Skeletal muscle tissue (tissue), 4 donors: ENCODE measurements around the gene VASH2. TPM values are rescaled to one million over a fixed set of nuclear protein-coding genes. Genes with fewer than 3 reads are reported as not detected.

Source experiments
- H3K27ac ChIP-seq: one replicate; pipeline ENCODE4 v1.7.0; 2013; ENCODE audit warnings: mild to moderate bottlenecking, low read depth, low read length, inconsistent platforms
- H3K27me3 ChIP-seq, 3 donors: one replicate each; pipeline ENCODE4 v1.7.0; 2013; ENCODE audit warnings: low read length in 3 of 3; ENCODE audit not compliant: control insufficient read depth in 3 of 3, insufficient read depth in 3 of 3
- H3K36me3 ChIP-seq, 3 donors: one replicate each; pipeline ENCODE4 v1.7.0; 2013; ENCODE audit warnings: low read length in 3 of 3; ENCODE audit not compliant: control insufficient read depth in 3 of 3, insufficient read depth in 3 of 3
- H3K4me1 ChIP-seq, 3 donors: one replicate each; pipeline ENCODE4 v1.7.0; 2013; ENCODE audit warnings: low read length in 3 of 3, mild to moderate bottlenecking in 3 of 3; ENCODE audit not compliant: control insufficient read depth in 3 of 3, insufficient read depth in 3 of 3
- H3K4me3 ChIP-seq, 3 donors: one replicate each; pipeline ENCODE4 v1.7.0; 2013; ENCODE audit warnings: low read length in 3 of 3
- H3K9ac ChIP-seq, 3 donors: one replicate each; pipeline ENCODE4 v1.7.0; 2013; ENCODE audit warnings: low read length in 3 of 3, mild to moderate bottlenecking in 3 of 3, moderate library complexity in 2 of 3, low read depth in 1 of 3
- H3K9me3 ChIP-seq, 3 donors: one replicate each; pipeline ENCODE4 v1.7.0; 2013; ENCODE audit warnings: low read length in 3 of 3; ENCODE audit not compliant: control insufficient read depth in 3 of 3
- total RNA-seq: library from RNA; depleted of rRNA; stranded (reverse); fragments of >200 nt; gene quantifications from one replicate; pipeline ENCODE4 v1.2.3, GENCODE V29; 2014
- donor health status: Osteomylitis.

VASH2 gene
- total RNA-seq, 1 donor from 2014 or later = 11.5 TPM

GRCh38 chr1:212944229-212944901, 6.0 kb upstream of the VASH2 start:
- Histone ChIP-seq H3K27me3 (peaks cover 0 to 4% (median 3%) of the 10 kb centered on the region in 3 donors), H3K9me3 (no peaks in the 10 kb centered on the region), H3K4me1 (no peaks in the 10 kb centered on the region)

DNA sequence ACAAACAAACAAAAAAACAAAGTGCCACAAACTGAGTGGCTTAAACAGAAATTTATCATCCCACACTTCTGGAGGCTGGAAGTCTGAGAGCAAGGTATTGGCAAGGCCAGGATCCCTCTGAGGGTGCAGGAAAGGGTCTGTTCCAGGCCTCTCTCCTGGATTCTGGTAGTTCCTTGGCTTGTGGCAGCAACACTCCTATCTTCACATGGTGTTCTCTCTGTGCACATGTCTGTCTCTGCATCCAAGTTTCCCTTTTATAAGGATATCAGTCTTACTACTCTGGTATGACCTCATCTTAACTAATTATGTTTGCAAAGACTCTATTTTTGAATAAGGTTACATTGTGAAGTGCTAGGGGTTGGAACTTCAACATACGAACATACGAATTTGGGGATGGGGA, 5.3 kb upstream of the VASH2 start:
- Histone ChIP-seq H3K27ac (no peak overlapping the region), H3K27me3 (peaks cover 0 to 9% (median 8%) of the 10 kb centered on the region in 3 donors), H3K9ac (no peak overlapping the region), H3K4me3 (no peak overlapping the region), H3K4me1 (peaks cover 2 to 4% (median 4%) of the 10 kb centered on the region in 3 donors), H3K9me3 (no peaks in the 10 kb centered on the region), H3K36me3 (no peaks in the 10 kb centered on the region)

More at GRCh38 chr1:212944229-212944901, 6.0 kb upstream of the VASH2 start:
- Histone ChIP-seq H3K9ac (no peak overlapping the region), H3K4me3 (no peak overlapping the region), H3K36me3 (no peaks in the 10 kb centered on the region), H3K27ac (no peak overlapping the region)

DNA sequence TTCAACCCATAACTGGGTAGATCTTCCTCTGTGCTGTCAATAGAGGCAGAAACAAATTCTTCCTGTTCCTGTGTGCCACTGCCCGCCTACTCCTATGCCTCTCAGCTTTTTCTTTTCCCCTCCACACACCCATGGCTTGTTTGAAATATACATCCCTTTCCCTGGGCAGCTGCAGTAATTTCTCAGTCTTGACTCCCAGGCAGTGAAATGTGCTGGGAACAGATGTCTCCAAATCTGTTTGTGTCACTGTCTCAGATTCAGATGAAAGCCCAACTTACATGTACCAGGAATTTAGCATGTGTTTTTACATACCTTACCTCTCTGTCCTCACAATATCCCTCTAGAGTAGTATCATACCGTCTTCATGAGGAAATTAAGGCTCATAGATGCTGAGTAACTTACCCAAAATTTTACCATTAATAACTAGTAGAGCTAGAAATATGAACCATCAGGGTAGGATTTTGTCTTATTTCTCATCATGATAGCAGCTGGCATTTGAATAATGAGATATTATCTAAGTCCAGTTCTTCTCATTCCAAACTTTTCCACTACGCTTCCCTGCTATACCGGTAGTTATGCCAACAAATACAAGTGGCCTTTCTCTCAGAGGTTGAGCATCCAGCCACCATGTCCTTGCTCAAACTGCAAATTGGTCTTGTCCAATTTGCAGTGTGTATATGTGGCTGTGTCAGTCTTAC, 4.7 kb upstream of the VASH2 start:
- H3K27me3 ChIP-seq = peaks cover 0 to 12% (median 8%) of the 10 kb centered on the region in 3 donors
- no peaks in the 10 kb centered on the region for H3K9me3 ChIP-seq
- peaks cover 4 to 6% (median 6%) of the 10 kb centered on the region in 3 donors for H3K4me1 ChIP-seq
- no peak overlapping the region for H3K27ac ChIP-seq
- no peaks in the 10 kb centered on the region for H3K36me3 ChIP-seq
- no peak overlapping the region for H3K9ac ChIP-seq
- H3K4me3 ChIP-seq = no peak overlapping the region

GRCh38 chr1:212946872-212947271, 3.5 kb upstream of the VASH2 start:
- Histone ChIP-seq H3K9ac (no peak overlapping the region), H3K4me1 (peaks cover 11 to 17% (median 14%) of the 10 kb centered on the region in 3 donors), H3K4me3 (no peak overlapping the region), H3K36me3 (no peaks in the 10 kb centered on the region), H3K9me3 (no peaks in the 10 kb centered on the region), H3K27ac (no peak overlapping the region), H3K27me3 (peaks cover 0 to 19% (median 14%) of the 10 kb centered on the region in 3 donors)

GRCh38 chr1:212949771-212950170, 570 bp upstream of the VASH2 start:
- H3K9ac ChIP-seq = peak overlapping the region in 2 of 3 donors; percentile 57 to 70
- peaks cover 0 to 19% (median 14%) of the 10 kb centered on the region in 3 donors for H3K27me3 ChIP-seq
- H3K36me3 ChIP-seq = no peaks in the 10 kb centered on the region
- no peak overlapping the region for H3K27ac ChIP-seq
- peak overlapping the region; percentile 71 to 80 (median 73) for H3K4me3 ChIP-seq
- peaks cover 23 to 25% (median 25%) of the 10 kb centered on the region in 3 donors for H3K4me1 ChIP-seq
- no peaks in the 10 kb centered on the region for H3K9me3 ChIP-seq

DNA sequence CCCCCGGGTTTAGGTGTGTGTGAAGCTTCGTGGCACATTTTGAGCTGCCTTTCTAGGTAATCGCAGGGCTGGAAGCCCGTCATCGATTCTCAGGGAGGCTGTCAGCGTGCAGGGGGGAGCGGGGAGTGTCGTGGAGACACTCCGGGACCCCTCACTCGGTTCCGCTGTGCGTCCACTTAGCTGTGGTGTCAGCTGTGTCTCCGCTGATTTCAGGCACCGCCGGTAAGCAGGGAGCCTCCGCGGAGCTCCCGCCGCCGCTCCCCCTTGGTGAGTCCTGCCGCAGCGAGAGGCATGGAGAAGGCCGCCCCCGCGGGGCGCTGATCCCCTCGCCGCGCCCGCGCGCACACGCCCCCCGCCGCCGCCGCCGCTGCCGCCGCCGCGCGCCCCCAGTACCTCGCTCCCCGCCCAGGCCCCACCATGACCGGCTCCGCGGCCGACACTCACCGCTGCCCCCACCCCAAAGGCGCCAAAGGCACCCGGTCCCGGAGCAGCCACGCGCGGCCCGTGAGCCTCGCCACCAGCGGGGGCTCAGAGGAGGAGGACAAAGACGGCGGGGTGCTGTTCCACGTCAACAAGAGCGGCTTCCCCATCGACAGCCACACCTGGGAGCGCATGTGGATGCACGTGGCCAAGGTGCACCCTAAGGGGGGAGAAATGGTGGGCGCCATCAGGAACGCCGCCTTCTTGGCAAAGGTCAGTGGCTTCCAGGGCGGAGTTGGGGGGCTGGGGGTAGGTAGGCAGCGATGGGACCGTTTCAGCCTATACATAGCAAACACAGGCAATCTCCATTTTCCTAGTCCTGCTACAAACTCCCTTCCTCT, 995 bp downstream of the VASH2 start:
- Histone ChIP-seq H3K27ac (no peak overlapping the region), H3K4me3 (peak overlapping the region; percentile 71 to 80 (median 73)), H3K9ac (peak overlapping the region in 2 of 3 donors; percentile 53 to 70), H3K4me1 (peaks cover 23 to 25% (median 25%) of the 10 kb centered on the region in 3 donors), H3K27me3 (peaks cover 0 to 19% (median 14%) of the 10 kb centered on the region in 3 donors), H3K36me3 (no peaks in the 10 kb centered on the region), H3K9me3 (no peaks in the 10 kb centered on the region)

DNA sequence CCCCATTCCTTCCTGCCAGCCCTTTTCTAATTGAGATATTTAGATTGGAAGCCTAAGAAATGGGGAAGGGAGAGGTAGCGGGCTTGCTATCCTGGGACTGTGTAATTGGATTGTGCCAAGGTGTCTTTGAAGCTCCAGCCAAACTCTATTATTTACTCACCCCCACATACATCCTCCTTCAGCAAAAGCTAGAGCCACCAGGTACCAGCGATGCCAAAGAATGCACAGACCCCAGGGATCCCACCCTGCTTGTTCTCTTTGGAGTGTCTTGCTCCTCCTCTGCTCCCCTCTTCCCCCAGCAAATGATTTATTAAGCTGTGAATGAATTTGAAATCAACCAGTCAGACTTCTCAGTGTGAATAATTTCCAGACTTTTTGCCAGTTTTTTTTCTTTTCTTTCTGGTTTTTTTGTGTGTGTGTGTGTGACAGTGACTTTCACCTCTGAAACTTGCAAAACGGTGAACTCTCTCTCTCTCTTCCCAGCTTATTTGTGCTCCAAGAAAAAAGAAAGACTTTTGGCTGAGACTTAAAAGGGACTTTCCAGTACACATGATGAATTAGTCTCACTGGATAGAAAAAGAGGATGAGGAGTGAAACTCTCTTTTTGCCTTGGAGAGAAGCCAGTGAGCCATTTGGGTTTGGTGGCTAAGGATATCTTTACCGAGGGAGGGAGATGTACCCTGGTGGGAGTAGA, 1.8 kb downstream of the VASH2 start:
- Histone ChIP-seq H3K9me3 (no peaks in the 10 kb centered on the region), H3K27ac (no peak overlapping the region), H3K27me3 (peaks cover 0 to 19% (median 14%) of the 10 kb centered on the region in 3 donors), H3K4me1 (peaks cover 23 to 25% (median 25%) of the 10 kb centered on the region in 3 donors), H3K36me3 (no peaks in the 10 kb centered on the region), H3K9ac (peak overlapping the region in 1 of 3 donors; percentile 10), H3K4me3 (peak overlapping the region in 2 of 3 donors; percentile 41 to 44)

GRCh38 chr1:212952641-212952976, 2.3 kb downstream of the VASH2 start:
- Histone ChIP-seq H3K36me3 (no peaks in the 10 kb centered on the region), H3K27ac (no peak overlapping the region), H3K4me1 (peaks cover 23 to 25% (median 25%) of the 10 kb centered on the region in 3 donors), H3K9ac (peak overlapping the region in 2 of 3 donors; percentile 10 to 15), H3K27me3 (peaks cover 0 to 19% (median 14%) of the 10 kb centered on the region in 3 donors), H3K4me3 (no peak overlapping the region), H3K9me3 (no peaks in the 10 kb centered on the region)

DNA sequence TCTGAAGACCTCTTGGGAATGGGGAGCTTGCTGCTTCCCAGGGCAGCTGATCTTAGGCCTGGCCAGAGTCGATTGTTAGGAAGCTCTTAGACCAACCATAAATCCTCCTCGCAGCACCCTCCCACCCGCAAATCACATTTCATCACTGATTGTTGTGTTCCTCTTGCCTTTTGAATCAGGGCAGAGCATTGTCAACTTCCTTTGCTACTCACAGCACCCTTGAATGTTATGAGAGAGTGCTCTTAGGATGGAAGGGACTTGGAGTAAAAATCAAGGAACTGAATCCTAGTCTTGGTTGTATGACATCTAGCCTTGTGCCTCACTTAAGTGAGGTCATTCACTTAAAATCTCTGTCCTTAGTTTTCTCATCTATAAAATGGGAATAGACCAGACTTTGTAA, 3.0 kb downstream of the VASH2 start:
- H3K36me3 ChIP-seq = no peaks in the 10 kb centered on the region
- no peak overlapping the region for H3K9ac ChIP-seq
- no peak overlapping the region for H3K27ac ChIP-seq
- H3K9me3 ChIP-seq = no peaks in the 10 kb centered on the region
- H3K4me1 ChIP-seq = peaks cover 23 to 25% (median 25%) of the 10 kb centered on the region in 3 donors
- no peak overlapping the region for H3K4me3 ChIP-seq
- peaks cover 3 to 19% (median 14%) of the 10 kb centered on the region in 3 donors for H3K27me3 ChIP-seq
